Naive thymus-derived CD8-positive, alpha-beta T cell (primary cell): ENCODE data around the gene SFTA2. TPM values are rescaled to one million over a fixed set of nuclear protein-coding genes. Genes with fewer than 3 reads are reported as not detected.
"Not testable (repeated sequence)": the region's sequence is repeated elsewhere in the genome, so short reads cannot be mapped to it uniquely, and the experiment has no call there.

ENCODE experiments used
- ATAC-seq, 2 donors: fragments of 150-1000 bp; cut with Tn5 transposase in 1 of 2; sonication (Bioruptor Pico), chemical (Tn5 transposase) in 1 of 2; 1 replicate in 1 of 2; 2 replicates in 1 of 2; pipeline ENCODE4 v1.10.0; 2021; ENCODE audit warnings: mild to moderate bottlenecking in 2 of 2, moderate library complexity in 2 of 2
- POLR2A ChIA-PET: fragments of 350-600 bp; sonication (Branson Sonifier 250); formaldehyde crosslinking; loops from one replicate; lab custom pipeline; 2021; ENCODE audit warnings: antibody characterized with exemption; lab: Charles Lee
- DNase-seq, 10 donors: peaks; one replicate each; pipeline versions ENCODE4 v3.0.0 to v3.0.0-alpha.2; 2020 to 2022
- H3K27ac Mint-ChIP-seq, 10 donors: one replicate each; pipeline ENCODE4 v1.8.0; 2020 to 2022; ENCODE audit warnings: mild to moderate bottlenecking in 10 of 10, mixed read lengths in 10 of 10, moderate library complexity in 4 of 10, inconsistent platforms in 1 of 10
- H3K27me3 Mint-ChIP-seq, 5 donors: one replicate each; pipeline ENCODE4 v1.8.0; 2021 to 2022; ENCODE audit warnings: mixed read lengths in 5 of 5
- H3K36me3 Mint-ChIP-seq, 3 donors: one replicate each; pipeline ENCODE4 v1.8.0; 2020 to 2022; ENCODE audit warnings: mixed read lengths in 3 of 3, mild to moderate bottlenecking in 2 of 3, inconsistent platforms in 1 of 3
- H3K4me1 Mint-ChIP-seq, 4 donors: one replicate each; pipeline ENCODE4 v1.8.0; 2021 to 2022; ENCODE audit warnings: mixed read lengths in 4 of 4
- H3K4me3 Mint-ChIP-seq, 10 donors: one replicate each; pipeline ENCODE4 v1.8.0; 2020 to 2022; ENCODE audit warnings: mild to moderate bottlenecking in 10 of 10, mixed read lengths in 10 of 10, moderate library complexity in 6 of 10, inconsistent platforms in 1 of 10
- H3K9me3 Mint-ChIP-seq, 9 donors: one replicate each; pipeline ENCODE4 v1.8.0; 2020 to 2022; ENCODE audit warnings: mixed read lengths in 9 of 9, mild to moderate bottlenecking in 3 of 9, inconsistent platforms in 1 of 9, moderate library complexity in 1 of 9
- polyA plus RNA-seq, 3 donors: library from polyadenylated mRNA; unstranded; fragments of 300-500 nt; fragmentation: Illumina TruSeq; gene quantifications; one replicate each; pipeline ENCODE4 v1.2.3, GENCODE V29; 2021
- total RNA-seq, 8 experiments: library from RNA in 2 of 8; stranded (reverse) in 2 of 8; gene quantifications; one replicate each; pipeline ENCODE4 v1.2.3 and lab custom pipeline; 2021 to 2026

SFTA2 gene
- total and polyA plus RNA-seq, 5 experiments from 2014 or later = 0.30 TPM; not detected in 4

- DNase-seq = peak; percentile 83 to 96 (median 92)
- Mint-ChIP-seq H3K36me3 (peaks cover 0 to 22% (median 5%) of the 10 kb centered on the region in 3 donors), H3K9me3 (no peaks in the 10 kb centered on the region), H3K4me3 (peak within 1 kb of the TSS; percentile 97 to 100 (median 99)), H3K27ac (peak within 1 kb of the TSS; percentile 54 to 93 (median 86)), H3K4me1 (peaks cover 20 to 30% (median 26%) of the 10 kb centered on the region in 4 donors), H3K27me3 (no peaks in the 10 kb centered on the region)
- ATAC-seq = peak; percentile 97 to 99
- POLR2A ChIA-PET = interaction anchor here (0.5 to 3.6 kb wide), 8 partner anchors 11 to 753 kb away, joined by 3 to 18 read pairs (median 4); partner anchors contain the start of genes DDR1 and TRIM39
These were observed 24.0 kb downstream of the SFTA2 start, which contains the start of gene GTF2H4 for GRCh38 chr6:30907758-30908591. GTF2H4 (plus strand) TSS chr6:30908207.

- Mint-ChIP-seq H3K4me1 (peaks cover 16 to 31% (median 24%) of the 10 kb centered on the region in 4 donors), H3K27ac (peak overlapping the region; percentile 10 to 89 (median 51)), H3K36me3 (peaks cover 0 to 19% (median 5%) of the 10 kb centered on the region in 3 donors), H3K4me3 (peak overlapping the region; percentile 97 to 100 (median 99))
- POLR2A ChIA-PET = interaction anchor here (0.5 to 3.6 kb wide), 7 partner anchors 12 to 754 kb away, joined by 3 to 18 read pairs (median 3); partner anchors contain the start of genes DDR1 and TRIM39
- H3K9me3 Mint-ChIP-seq, DNase-seq, ATAC-seq, H3K27me3 Mint-ChIP-seq: not testable (repeated sequence)
These were observed 24.6 kb downstream of the SFTA2 start for GRCh38 chr6:30907290-30907757.

- peaks cover 0 to 8% (median 0%) of the 10 kb centered on the region in 3 donors for H3K36me3 Mint-ChIP-seq
- H3K9me3 Mint-ChIP-seq = no peaks in the 10 kb centered on the region
- H3K4me1 Mint-ChIP-seq = peaks cover 7 to 22% (median 9%) of the 10 kb centered on the region in 4 donors
- POLR2A ChIA-PET = interaction anchor here (0.8 kb wide), 1 partner anchor 19 kb away, joined by 3 read pairs; no protein-coding TSS in a partner anchor
- ATAC-seq = no peak
- no peak overlapping the region for H3K4me3 Mint-ChIP-seq
- no peak for DNase-seq
- H3K27me3 Mint-ChIP-seq = no peaks in the 10 kb centered on the region
- no peak overlapping the region for H3K27ac Mint-ChIP-seq
These were observed 28.7 kb downstream of the SFTA2 start for GRCh38 chr6:30903236-30903635.

- DNase-seq (no peak), ATAC-seq (no peak)
- Mint-ChIP-seq H3K4me1 (peaks cover 1 to 17% (median 4%) of the 10 kb centered on the region in 4 donors), H3K4me3 (no peak overlapping the region), H3K27ac (peak overlapping the region in 2 of 10 donors; percentile 7 to 78), H3K36me3 (peaks cover 0 to 11% (median 0%) of the 10 kb centered on the region in 3 donors), H3K9me3 (no peaks in the 10 kb centered on the region), H3K27me3 (no peaks in the 10 kb centered on the region)
- POLR2A ChIA-PET = interaction anchor here (0.8 kb wide), 1 partner anchor 19 kb away, joined by 3 read pairs; no protein-coding TSS in a partner anchor
These were observed 29.3 kb downstream of the SFTA2 start for GRCh38 chr6:30902709-30903108.

- Mint-ChIP-seq H3K4me1 (peaks cover 0 to 13% (median 2%) of the 10 kb centered on the region in 4 donors), H3K27ac (peak overlapping the region in 1 of 10 donors; percentile 78), H3K36me3 (peaks cover 0 to 11% (median 0%) of the 10 kb centered on the region in 3 donors)
- not testable (repeated sequence) for DNase-seq, ATAC-seq, H3K4me3 Mint-ChIP-seq, H3K27me3 Mint-ChIP-seq, H3K9me3 Mint-ChIP-seq
- POLR2A ChIA-PET = interaction anchor here (0.6 kb wide), 1 partner anchor 297 kb away, joined by 7 read pairs; no protein-coding TSS in a partner anchor
These were observed 29.8 kb downstream of the SFTA2 start for GRCh38 chr6:30902196-30902595.

GRCh38 chr6:30901436-30901835 lies 30.5 kb downstream of the SFTA2 start:
- POLR2A ChIA-PET = interaction anchor here (0.6 kb wide), 1 partner anchor 94 kb away, joined by 3 read pairs; no protein-coding TSS in a partner anchor
- Mint-ChIP-seq H3K4me3 (no peak overlapping the region), H3K36me3 (peaks cover 0 to 11% (median 0%) of the 10 kb centered on the region in 3 donors), H3K27ac (no peak overlapping the region), H3K27me3 (no peaks in the 10 kb centered on the region), H3K9me3 (no peaks in the 10 kb centered on the region), H3K4me1 (peaks cover 0 to 11% (median under 1%) of the 10 kb centered on the region in 4 donors)
- DNase-seq (no peak), ATAC-seq (no peak)

- POLR2A ChIA-PET = no interaction called here
- Mint-ChIP-seq H3K36me3 (peaks cover 0 to 11% (median 0%) of the 10 kb centered on the region in 3 donors), H3K27me3 (no peaks in the 10 kb centered on the region), H3K9me3 (no peaks in the 10 kb centered on the region), H3K4me1 (peaks cover 0 to 11% (median under 1%) of the 10 kb centered on the region in 4 donors), H3K4me3 (no peak overlapping the region), H3K27ac (no peak overlapping the region)
- DNase-seq (no peak), ATAC-seq (no peak)
These were observed 31.0 kb downstream of the SFTA2 start for GRCh38 chr6:30900863-30901417.

GRCh38 chr6:30898750-30899360 lies 33.1 kb downstream of the SFTA2 start:
- Mint-ChIP-seq H3K4me3 (no peak overlapping the region), H3K27ac (no peak overlapping the region), H3K4me1 (peaks cover 0 to 11% (median under 1%) of the 10 kb centered on the region in 4 donors), H3K36me3 (peaks cover 0 to 18% (median 0%) of the 10 kb centered on the region in 3 donors), H3K9me3 (no peaks in the 10 kb centered on the region), H3K27me3 (no peaks in the 10 kb centered on the region)
- DNase-seq (no peak), ATAC-seq (no peak)
- POLR2A ChIA-PET = no interaction called here

- ATAC-seq (no peak), DNase-seq (no peak)
- no peaks in the 10 kb centered on the region for H3K9me3 Mint-ChIP-seq
- peaks cover 0 to 8% (median 1%) of the 10 kb centered on the region in 4 donors for H3K4me1 Mint-ChIP-seq
- H3K36me3 Mint-ChIP-seq = peaks cover 0 to 18% (median 0%) of the 10 kb centered on the region in 3 donors
- POLR2A ChIA-PET = no interaction called here
- H3K27ac Mint-ChIP-seq = no peak overlapping the region
- no peaks in the 10 kb centered on the region for H3K27me3 Mint-ChIP-seq
- H3K4me3 Mint-ChIP-seq = no peak overlapping the region
These were observed 34.1 kb downstream of the SFTA2 start for GRCh38 chr6:30897882-30898281.

- H3K36me3 Mint-ChIP-seq = peaks cover 0 to 21% (median 0%) of the 10 kb centered on the region in 3 donors
- no peak overlapping the region for H3K4me3 Mint-ChIP-seq
- peaks cover 0 to 4% (median 0%) of the 10 kb centered on the region in 4 donors for H3K4me1 Mint-ChIP-seq
- POLR2A ChIA-PET = no interaction called here
- H3K9me3 Mint-ChIP-seq = no peaks in the 10 kb centered on the region
- H3K27me3 Mint-ChIP-seq = no peaks in the 10 kb centered on the region
- no peak for DNase-seq
- no peak for ATAC-seq
- H3K27ac Mint-ChIP-seq = no peak overlapping the region
These were observed 35.4 kb downstream of the SFTA2 start for GRCh38 chr6:30896541-30896940.

- Mint-ChIP-seq H3K4me1 (peaks cover 0 to 5% (median 0%) of the 10 kb centered on the region in 4 donors), H3K27me3 (no peaks in the 10 kb centered on the region), H3K4me3 (no peak overlapping the region), H3K9me3 (no peaks in the 10 kb centered on the region), H3K27ac (peak overlapping the region in 1 of 10 donors; percentile 20), H3K36me3 (peaks cover 0 to 23% (median 0%) of the 10 kb centered on the region in 3 donors)
- DNase-seq (no peak), ATAC-seq (no peak)
- POLR2A ChIA-PET = interaction anchor here (0.8 kb wide), 1 partner anchor 66 kb away, joined by 3 read pairs; no protein-coding TSS in a partner anchor
These were observed 36.6 kb downstream of the SFTA2 start for GRCh38 chr6:30895343-30895742.

GRCh38 chr6:30894935-30895334 lies 37.0 kb downstream of the SFTA2 start:
- POLR2A ChIA-PET = interaction anchor here (0.8 kb wide), 1 partner anchor 65 kb away, joined by 3 read pairs; no protein-coding TSS in a partner anchor
- H3K27ac Mint-ChIP-seq = no peak overlapping the region
- peaks cover 0 to 7% (median 0%) of the 10 kb centered on the region in 4 donors for H3K4me1 Mint-ChIP-seq
- no peaks in the 10 kb centered on the region for H3K9me3 Mint-ChIP-seq
- H3K36me3 Mint-ChIP-seq = peaks cover 0 to 23% (median 0%) of the 10 kb centered on the region in 3 donors
- DNase-seq = no peak
- no peak overlapping the region for H3K4me3 Mint-ChIP-seq
- no peaks in the 10 kb centered on the region for H3K27me3 Mint-ChIP-seq
- ATAC-seq = no peak
